ENCODE measurements around the gene MRPS23.
A peak's percentile ranks its signal among the peaks of the same experiment; 100 is the strongest.

The MRPS23 gene

GRCh38 chr17:57838453-57838852 lies 11.4 kb downstream of the MRPS23 start:
- no peak for DNase-seq (ENCODE audit: low read depth)

GRCh38 chr17:57835333-57835900 lies 14.4 kb downstream of the MRPS23 start:
- no peak for DNase-seq (ENCODE audit: low read depth)

GRCh38 chr17:57834146-57834741 lies 15.6 kb downstream of the MRPS23 start:
- DNase-seq (ENCODE audit: low read depth): no peak

GRCh38 chr17:57833179-57833939 lies 16.5 kb downstream of the MRPS23 start:
- peak; percentile 61 for DNase-seq (ENCODE audit: low read depth)

- no peak for DNase-seq (ENCODE audit: low read depth)
Observed at GRCh38 chr17:57832314-57833178, 17.3 kb downstream of the MRPS23 start.

GRCh38 chr17:57830880-57831279 lies 19.0 kb downstream of the MRPS23 start:
- DNase-seq (ENCODE audit: low read depth): no peak

- no peak for DNase-seq (ENCODE audit: low read depth)
Observed at GRCh38 chr17:57823469-57824401, 26.1 kb downstream of the MRPS23 start.

- no peak for DNase-seq (ENCODE audit: low read depth)
Observed at GRCh38 chr17:57819867-57820266, 30.0 kb downstream of the MRPS23 start.

GRCh38 chr17:57819285-57819684 lies 30.6 kb downstream of the MRPS23 start:
- no peak for DNase-seq (ENCODE audit: low read depth)

GRCh38 chr17:57818066-57818465 lies 31.8 kb downstream of the MRPS23 start:
- DNase-seq (ENCODE audit: low read depth): no peak

GRCh38 chr17:57817299-57817698 lies 32.5 kb downstream of the MRPS23 start:
- DNase-seq (ENCODE audit: low read depth): no peak

GRCh38 chr17:57814421-57814820 lies 35.4 kb downstream of the MRPS23 start:
- no peak for DNase-seq (ENCODE audit: low read depth)

- DNase-seq (ENCODE audit: low read depth): no peak
Observed at GRCh38 chr17:57811638-57812280, 38.1 kb downstream of the MRPS23 start.

- DNase-seq (ENCODE audit: low read depth): no peak
Observed at GRCh38 chr17:57810721-57811637, 38.9 kb downstream of the MRPS23 start.

GRCh38 chr17:57809879-57810278 lies 40.0 kb downstream of the MRPS23 start:
- no peak for DNase-seq (ENCODE audit: low read depth)

- no peak for DNase-seq (ENCODE audit: low read depth)
Observed at GRCh38 chr17:57808882-57809281, 41.0 kb downstream of the MRPS23 start.

- DNase-seq (ENCODE audit: low read depth): no peak
Observed at GRCh38 chr17:57806167-57806830, 43.5 kb downstream of the MRPS23 start.

- DNase-seq (ENCODE audit: low read depth): no peak
Observed at GRCh38 chr17:57803021-57803420, 46.8 kb downstream of the MRPS23 start.

- no peak for DNase-seq (ENCODE audit: low read depth)
Observed at GRCh38 chr17:57801044-57801711, 48.7 kb downstream of the MRPS23 start.

Data from fibroblast of the conjunctiva (primary cell).